ENCODE measurements around the gene SND1.

DNA sequence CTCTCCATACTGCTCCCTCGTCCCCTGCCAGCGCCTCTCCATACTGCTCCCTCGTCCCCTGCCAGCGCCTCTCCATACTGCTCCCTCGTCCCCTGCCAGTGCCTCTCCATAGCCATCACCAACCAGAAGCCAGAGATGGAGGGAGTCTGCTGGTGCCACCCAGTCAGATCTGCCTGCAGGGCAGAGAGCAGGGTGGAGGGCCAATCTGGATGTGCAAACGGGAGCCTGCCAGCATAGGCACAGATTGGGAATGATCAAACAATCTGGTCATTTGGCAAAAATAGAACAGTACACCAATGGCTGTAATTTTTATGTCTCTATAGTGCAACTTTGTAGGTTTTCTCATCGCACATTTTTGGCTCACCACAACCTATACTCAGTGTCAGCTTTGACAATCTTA is 456.1 kb downstream of the SND1 start:
- TF ChIP-seq, protein P1, sequence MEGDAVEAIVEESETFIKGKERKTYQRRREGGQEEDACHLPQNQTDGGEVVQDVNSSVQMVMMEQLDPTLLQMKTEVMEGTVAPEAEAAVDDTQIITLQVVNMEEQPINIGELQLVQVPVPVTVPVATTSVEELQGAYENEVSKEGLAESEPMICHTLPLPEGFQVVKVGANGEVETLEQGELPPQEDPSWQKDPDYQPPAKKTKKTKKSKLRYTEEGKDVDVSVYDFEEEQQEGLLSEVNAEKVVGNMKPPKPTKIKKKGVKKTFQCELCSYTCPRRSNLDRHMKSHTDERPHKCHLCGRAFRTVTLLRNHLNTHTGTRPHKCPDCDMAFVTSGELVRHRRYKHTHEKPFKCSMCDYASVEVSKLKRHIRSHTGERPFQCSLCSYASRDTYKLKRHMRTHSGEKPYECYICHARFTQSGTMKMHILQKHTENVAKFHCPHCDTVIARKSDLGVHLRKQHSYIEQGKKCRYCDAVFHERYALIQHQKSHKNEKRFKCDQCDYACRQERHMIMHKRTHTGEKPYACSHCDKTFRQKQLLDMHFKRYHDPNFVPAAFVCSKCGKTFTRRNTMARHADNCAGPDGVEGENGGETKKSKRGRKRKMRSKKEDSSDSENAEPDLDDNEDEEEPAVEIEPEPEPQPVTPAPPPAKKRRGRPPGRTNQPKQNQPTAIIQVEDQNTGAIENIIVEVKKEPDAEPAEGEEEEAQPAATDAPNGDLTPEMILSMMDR (IDR thresholded peaks at IDR 0.05): no peak
- TF ChIP-seq POLR2A (IDR thresholded peaks at IDR 0.05): no peak

Measured in right lobe of liver (tissue), 4 donors.